ENCODE results near the gene ATRN.
A peak's percentile ranks its signal among the peaks of the same experiment; 100 is the strongest.

Gene ATRN

DNA sequence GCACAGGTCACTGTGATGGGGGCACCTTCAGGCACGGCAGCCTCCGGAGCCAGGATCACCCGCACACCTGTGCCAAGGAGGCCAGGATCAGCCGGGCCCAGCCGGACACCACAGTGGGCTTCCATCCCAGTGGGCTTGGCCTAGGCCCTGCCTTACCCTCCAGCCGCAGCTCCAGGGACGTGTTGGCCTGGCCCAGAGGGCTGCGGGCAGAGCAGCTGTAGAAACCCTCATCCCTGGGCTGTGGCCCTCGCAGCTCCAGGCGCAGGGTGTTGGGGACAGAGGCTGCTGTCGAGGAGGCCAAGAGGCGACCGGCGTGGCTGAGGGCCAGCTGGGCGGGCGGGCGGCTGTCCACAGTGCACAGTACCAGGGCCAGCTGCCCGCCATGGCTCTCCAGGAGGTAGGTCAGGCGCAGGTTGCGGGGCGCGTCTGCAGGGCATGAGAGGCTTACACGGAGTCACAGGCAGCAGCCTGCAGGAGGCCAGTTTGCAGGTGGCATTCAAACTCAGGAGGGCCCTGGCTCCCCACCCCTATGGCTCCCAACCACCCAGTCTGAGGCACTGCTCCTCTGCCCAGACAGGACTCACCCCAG is 222.0 kb downstream of the ATRN start:
- Histone ChIP-seq H2AFZ (ENCODE audit: low read depth, low read length) (no peak overlapping the region), H3K27me3 (ENCODE audit: insufficient read depth, low read length, poor library complexity) (no peaks in the 10 kb centered on the region), H3K4me1 (ENCODE audit: insufficient read depth, low read length) (no peaks in the 10 kb centered on the region), H4K20me1 (ENCODE audit: insufficient read depth, low read length) (no peaks in the 10 kb centered on the region; the same call in none of the 2 replicates), H3K27ac (ENCODE audit: low read length) (no peak overlapping the region), H3K9ac (ENCODE audit: low read depth, low read length) (no peak overlapping the region), H3K4me2 (ENCODE audit: insufficient read depth, low read length) (no peak overlapping the region), H3K4me3 (ENCODE audit: low read depth in 1 of 2, low read length in 2 of 2) (no peak overlapping the region), H3K9me3 (ENCODE audit: insufficient read depth, low read length, severe bottlenecking) (no peaks in the 10 kb centered on the region), H3K79me2 (ENCODE audit: insufficient read depth, low read length) (no peaks in the 10 kb centered on the region), H3K36me3 (ENCODE audit: insufficient read depth, low read length) (no peaks in the 10 kb centered on the region)
- DNase-seq, result no peak
- ATAC-seq (ENCODE audit: insufficient read depth, low read depth), result no peak
- TF ChIP-seq, protein P1, sequence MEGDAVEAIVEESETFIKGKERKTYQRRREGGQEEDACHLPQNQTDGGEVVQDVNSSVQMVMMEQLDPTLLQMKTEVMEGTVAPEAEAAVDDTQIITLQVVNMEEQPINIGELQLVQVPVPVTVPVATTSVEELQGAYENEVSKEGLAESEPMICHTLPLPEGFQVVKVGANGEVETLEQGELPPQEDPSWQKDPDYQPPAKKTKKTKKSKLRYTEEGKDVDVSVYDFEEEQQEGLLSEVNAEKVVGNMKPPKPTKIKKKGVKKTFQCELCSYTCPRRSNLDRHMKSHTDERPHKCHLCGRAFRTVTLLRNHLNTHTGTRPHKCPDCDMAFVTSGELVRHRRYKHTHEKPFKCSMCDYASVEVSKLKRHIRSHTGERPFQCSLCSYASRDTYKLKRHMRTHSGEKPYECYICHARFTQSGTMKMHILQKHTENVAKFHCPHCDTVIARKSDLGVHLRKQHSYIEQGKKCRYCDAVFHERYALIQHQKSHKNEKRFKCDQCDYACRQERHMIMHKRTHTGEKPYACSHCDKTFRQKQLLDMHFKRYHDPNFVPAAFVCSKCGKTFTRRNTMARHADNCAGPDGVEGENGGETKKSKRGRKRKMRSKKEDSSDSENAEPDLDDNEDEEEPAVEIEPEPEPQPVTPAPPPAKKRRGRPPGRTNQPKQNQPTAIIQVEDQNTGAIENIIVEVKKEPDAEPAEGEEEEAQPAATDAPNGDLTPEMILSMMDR (IDR thresholded peaks at IDR 0.05; ENCODE audit: borderline replicate concordance, extremely low read depth, low read length, poor library complexity, severe bottlenecking), result no peak
- TF ChIP-seq EZH2 (IDR thresholded peaks at IDR 0.05; ENCODE audit: borderline replicate concordance, low read depth, low read length, severe bottlenecking), result no peak

DNA sequence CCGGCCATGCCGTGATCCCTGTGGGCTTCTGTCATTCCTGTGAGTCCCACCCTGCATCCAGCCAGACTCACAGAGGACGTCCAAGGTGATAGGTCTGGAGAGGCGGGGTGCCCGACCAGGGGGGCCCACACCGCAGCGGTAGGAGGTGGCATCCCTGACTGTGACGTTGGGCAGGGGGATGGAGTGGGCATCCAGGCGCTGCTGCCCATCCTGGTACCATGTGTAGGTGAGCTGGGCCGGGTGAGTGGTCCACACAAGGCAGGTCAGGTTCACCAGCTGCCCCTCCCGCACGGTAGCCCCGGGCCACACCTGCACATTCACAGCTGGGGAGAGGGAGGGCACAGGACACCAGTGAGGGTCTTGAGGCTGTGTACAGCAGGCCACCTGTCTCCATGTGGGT is 222.6 kb downstream of the ATRN start:
- Histone ChIP-seq H4K20me1 (ENCODE audit: insufficient read depth, low read length) (no peaks in the 10 kb centered on the region; the same call in none of the 2 replicates), H3K27me3 (ENCODE audit: insufficient read depth, low read length, poor library complexity) (no peaks in the 10 kb centered on the region), H2AFZ (ENCODE audit: low read depth, low read length) (no peak overlapping the region), H3K4me1 (ENCODE audit: insufficient read depth, low read length) (no peaks in the 10 kb centered on the region), H3K9ac (ENCODE audit: low read depth, low read length) (no peak overlapping the region), H3K27ac (ENCODE audit: low read length) (no peak overlapping the region), H3K9me3 (ENCODE audit: insufficient read depth, low read length, severe bottlenecking) (no peaks in the 10 kb centered on the region), H3K4me2 (ENCODE audit: insufficient read depth, low read length) (no peak overlapping the region), H3K4me3 (ENCODE audit: low read depth in 1 of 2, low read length in 2 of 2) (no peak overlapping the region), H3K79me2 (ENCODE audit: insufficient read depth, low read length) (no peaks in the 10 kb centered on the region), H3K36me3 (ENCODE audit: insufficient read depth, low read length) (no peaks in the 10 kb centered on the region)
- TF ChIP-seq, protein P1 (IDR thresholded peaks at IDR 0.05; ENCODE audit: borderline replicate concordance, extremely low read depth, low read length, poor library complexity, severe bottlenecking), result no peak
- ATAC-seq (ENCODE audit: insufficient read depth, low read depth) (no peak), DNase-seq (no peak)

DNA sequence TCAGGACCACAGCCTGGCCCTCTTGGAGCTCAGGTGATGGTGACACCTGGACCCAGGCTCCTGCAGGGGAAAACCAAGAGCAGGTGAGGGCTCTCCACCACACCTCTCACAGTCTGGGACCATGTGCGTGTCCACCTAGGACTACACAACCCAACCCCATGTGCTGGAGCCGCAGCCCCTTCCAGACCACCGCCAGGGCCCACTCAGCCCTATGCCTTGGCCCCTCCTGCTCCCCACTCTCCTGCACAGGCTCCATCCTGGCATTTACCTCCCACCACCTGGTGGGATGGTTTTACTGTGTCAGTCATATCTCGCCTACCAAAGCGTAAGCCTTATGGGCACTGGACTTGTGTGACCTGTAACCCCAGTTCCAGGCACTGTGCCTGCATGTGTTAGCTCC is 224.0 kb downstream of the ATRN start:
- no peaks in the 10 kb centered on the region; the same call in none of the 2 replicates for H4K20me1 ChIP-seq (ENCODE audit: insufficient read depth, low read length)
- no peaks in the 10 kb centered on the region for H3K9me3 ChIP-seq (ENCODE audit: insufficient read depth, low read length, severe bottlenecking)
- no peaks in the 10 kb centered on the region for H3K27me3 ChIP-seq (ENCODE audit: insufficient read depth, low read length, poor library complexity)
- no peaks in the 10 kb centered on the region for H3K36me3 ChIP-seq (ENCODE audit: insufficient read depth, low read length)
- H3K27ac ChIP-seq (ENCODE audit: low read length), result no peak overlapping the region
- no peak overlapping the region for H3K4me3 ChIP-seq (ENCODE audit: low read depth in 1 of 2, low read length in 2 of 2)
- ATAC-seq (ENCODE audit: insufficient read depth, low read depth) (no peak), DNase-seq (no peak)
- H3K4me1 ChIP-seq (ENCODE audit: insufficient read depth, low read length), result no peaks in the 10 kb centered on the region
- no peak overlapping the region for H2AFZ ChIP-seq (ENCODE audit: low read depth, low read length)
- no peak overlapping the region for H3K9ac ChIP-seq (ENCODE audit: low read depth, low read length)
- no peak for TF ChIP-seq EZH2 (IDR thresholded peaks at IDR 0.05; ENCODE audit: borderline replicate concordance, low read depth, low read length, severe bottlenecking)
- TF ChIP-seq, protein P1 (IDR thresholded peaks at IDR 0.05; ENCODE audit: borderline replicate concordance, extremely low read depth, low read length, poor library complexity, severe bottlenecking), result no peak
- no peaks in the 10 kb centered on the region for H3K79me2 ChIP-seq (ENCODE audit: insufficient read depth, low read length)
- H3K4me2 ChIP-seq (ENCODE audit: insufficient read depth, low read length), result no peak overlapping the region

DNA sequence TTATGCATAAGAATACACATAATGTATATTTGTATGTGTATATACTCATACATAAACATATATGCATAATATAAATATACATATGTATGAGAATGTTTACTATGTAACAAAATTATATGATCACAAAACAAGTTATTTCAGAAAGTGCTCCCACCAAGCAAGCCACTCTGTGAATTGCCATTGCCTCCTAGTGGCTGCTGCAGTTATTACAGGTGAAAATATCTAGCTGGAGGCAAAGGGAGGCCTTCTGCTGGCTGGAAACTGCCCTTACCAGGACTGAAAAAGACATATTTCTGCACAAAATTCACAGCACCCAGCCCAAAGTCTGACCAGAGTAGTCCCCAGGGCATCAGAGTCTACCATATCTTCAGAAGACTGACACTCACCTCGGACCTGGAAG is 225.4 kb downstream of the ATRN start:
- no peak for DNase-seq
- Histone ChIP-seq H3K27ac (ENCODE audit: low read length) (no peak overlapping the region), H3K4me2 (ENCODE audit: insufficient read depth, low read length) (no peak overlapping the region), H3K9me3 (ENCODE audit: insufficient read depth, low read length, severe bottlenecking) (no peaks in the 10 kb centered on the region), H3K9ac (ENCODE audit: low read depth, low read length) (no peak overlapping the region), H2AFZ (ENCODE audit: low read depth, low read length) (no peak overlapping the region), H4K20me1 (ENCODE audit: insufficient read depth, low read length) (no peaks in the 10 kb centered on the region; the same call in none of the 2 replicates), H3K79me2 (ENCODE audit: insufficient read depth, low read length) (no peaks in the 10 kb centered on the region), H3K36me3 (ENCODE audit: insufficient read depth, low read length) (no peaks in the 10 kb centered on the region), H3K27me3 (ENCODE audit: insufficient read depth, low read length, poor library complexity) (no peaks in the 10 kb centered on the region), H3K4me3 (ENCODE audit: low read depth in 1 of 2, low read length in 2 of 2) (no peak overlapping the region), H3K4me1 (ENCODE audit: insufficient read depth, low read length) (no peaks in the 10 kb centered on the region)
- TF ChIP-seq, protein P1 (IDR thresholded peaks at IDR 0.05; ENCODE audit: borderline replicate concordance, extremely low read depth, low read length, poor library complexity, severe bottlenecking), result peak; percentile 64
- no peak for TF ChIP-seq EZH2 (IDR thresholded peaks at IDR 0.05; ENCODE audit: borderline replicate concordance, low read depth, low read length, severe bottlenecking)
- ATAC-seq (ENCODE audit: insufficient read depth, low read depth), result no peak
